HG02885 (cell line): ENCODE results near the gene SPIN4.
"Not testable (repeated sequence)": the region's sequence is repeated elsewhere in the genome, so short reads cannot be mapped to it uniquely, and the experiment has no call there.

Experiments
- ATAC-seq: cut with Tn5 transposase; IDR thresholded peaks from one replicate; pipeline ENCODE4 v1.9.1; 2021; ENCODE audit warnings: mild to moderate bottlenecking; ENCODE audit not compliant: unreplicated experiment, poor library complexity

SPIN4 gene

DNA sequence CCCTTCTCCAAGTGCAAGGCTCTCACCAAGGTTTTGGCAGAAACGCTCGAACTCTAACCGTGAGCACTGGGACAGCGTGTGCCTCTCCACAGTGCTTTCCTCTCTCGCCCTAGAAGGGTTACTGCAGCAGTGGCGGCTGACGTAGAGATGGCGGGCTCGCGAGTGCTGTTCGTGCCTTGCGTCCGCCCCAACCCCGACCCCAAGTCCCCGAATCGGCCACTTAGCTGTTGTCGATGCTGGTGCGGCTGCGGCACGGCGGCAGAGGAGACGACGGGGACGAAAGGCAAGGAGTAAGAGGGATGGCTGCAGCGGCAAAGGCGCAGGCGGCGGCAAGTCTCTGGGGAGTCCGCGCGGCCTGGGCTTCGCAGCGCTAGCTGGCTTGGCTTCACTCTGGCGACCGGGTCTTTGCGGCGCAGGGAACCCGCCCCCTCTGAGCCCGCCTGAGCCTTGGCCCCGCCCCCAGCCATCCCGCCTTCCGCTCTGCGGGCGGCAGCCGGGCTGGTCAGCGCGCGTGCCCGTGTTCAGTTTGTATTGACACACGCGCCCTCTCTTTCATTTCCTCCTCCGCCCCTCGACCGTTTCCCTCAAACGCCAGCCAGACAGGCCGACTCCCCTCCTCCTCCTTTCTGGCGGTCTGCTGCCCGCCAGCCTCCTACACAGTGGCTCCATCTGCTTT, at the start of gene SPIN4:
Gene SPIN4, minus strand, starts transcription at position 392 of the 676 bp plus-strand sequence. CDS start 513 bp downstream, outside the sequence.
- ATAC-seq: peak; percentile 92

DNA sequence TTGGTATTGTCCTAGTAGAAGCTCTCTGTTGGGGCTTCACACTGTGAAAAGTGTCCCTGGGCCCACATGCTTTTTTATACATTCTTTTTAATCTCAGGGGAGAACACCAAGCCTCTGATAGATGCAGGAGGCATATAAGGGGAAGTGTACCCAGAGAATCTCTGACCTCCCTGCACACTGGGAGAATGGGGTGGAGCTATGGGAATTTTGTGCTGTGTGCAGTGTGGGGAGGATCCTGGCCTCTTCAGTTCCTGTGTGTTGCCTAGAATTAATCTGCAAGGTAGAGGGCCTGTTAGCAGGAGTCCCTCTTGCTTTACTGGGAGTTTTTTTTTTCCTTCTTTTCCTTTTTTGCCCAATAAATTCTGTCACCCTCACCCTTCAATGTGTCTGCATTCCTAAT, 49.2 kb upstream of the SPIN4 start:
- no peak for ATAC-seq

DNA sequence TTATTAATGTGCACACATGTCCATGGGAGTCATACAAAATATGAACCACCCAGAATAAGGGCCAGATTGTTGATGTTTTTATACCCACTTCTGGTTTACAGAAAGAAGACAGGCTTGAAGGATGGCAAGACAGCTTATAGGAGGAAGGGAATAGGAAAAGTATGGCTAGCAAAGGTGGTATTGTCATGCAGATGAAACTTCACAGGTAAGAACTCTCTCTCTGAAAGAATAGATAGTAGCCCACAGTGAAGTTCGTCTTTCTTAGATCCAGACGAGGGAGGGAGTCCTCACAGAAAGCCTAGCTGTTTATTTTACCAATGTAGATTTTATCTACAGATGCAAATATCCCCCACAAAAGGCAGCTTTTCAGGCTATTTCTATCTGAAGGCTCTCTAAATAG, 43.7 kb upstream of the SPIN4 start:
- ATAC-seq: no peak

DNA sequence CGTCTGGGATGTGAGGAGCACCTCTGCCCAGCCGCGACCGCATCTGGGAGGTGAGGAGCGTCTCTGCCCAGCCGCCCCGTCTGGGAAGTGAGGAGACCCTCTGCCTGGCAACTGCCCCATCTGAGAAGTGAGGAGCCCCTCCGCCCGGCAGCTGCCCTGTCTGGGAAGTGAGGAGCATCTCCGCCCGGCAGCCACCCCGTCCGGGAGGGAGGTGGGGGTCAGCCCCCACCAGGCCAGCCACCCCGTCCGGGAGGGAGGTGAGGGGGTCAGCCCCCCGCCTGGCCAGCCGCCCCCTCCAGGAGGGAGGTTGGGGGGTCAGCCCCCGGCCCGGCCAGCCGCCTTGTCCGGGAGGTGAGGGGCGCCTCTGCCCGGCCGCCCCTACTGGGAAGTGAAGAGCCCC, 42.0 kb upstream of the SPIN4 start:
- ATAC-seq: not testable (repeated sequence)

DNA sequence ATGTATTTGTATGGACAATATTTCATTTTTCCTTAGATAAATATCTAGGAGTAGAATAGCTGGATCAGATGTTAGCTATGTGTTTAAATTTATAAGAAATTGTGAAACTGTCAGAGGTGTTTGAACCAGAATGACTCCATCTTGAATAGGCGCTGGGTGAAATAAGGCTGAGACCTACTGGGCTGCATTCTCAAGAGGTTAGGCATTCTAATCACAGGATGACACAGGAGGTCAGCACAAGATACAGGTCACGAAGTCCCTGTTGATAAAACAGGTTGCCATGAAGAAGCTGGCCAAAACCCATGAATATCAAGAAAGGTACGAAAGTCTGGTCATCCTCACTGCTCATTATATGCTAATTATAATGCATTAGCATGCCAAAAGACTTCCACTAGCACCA, 36.3 kb upstream of the SPIN4 start:
- ATAC-seq: no peak

DNA sequence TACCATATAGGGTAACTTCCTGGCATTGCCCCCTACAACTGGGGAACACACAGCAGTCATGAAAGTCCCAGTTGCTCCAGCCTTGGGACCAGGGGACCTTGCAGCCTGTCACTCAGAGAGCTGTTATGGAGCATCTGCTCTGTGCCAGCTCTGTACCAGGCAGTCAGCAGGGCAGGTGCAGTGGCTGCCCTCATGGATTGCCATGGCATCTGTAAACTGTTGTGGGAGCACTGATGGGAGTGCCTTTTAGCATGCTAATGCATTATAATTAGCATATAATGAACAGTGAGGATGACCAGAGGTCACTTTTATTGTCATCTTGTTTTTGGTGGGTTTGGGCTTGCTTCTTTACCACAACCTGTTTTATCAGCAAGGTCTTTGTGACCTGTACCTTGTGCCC, 33.1 kb upstream of the SPIN4 start:
- not testable (repeated sequence) for ATAC-seq

DNA sequence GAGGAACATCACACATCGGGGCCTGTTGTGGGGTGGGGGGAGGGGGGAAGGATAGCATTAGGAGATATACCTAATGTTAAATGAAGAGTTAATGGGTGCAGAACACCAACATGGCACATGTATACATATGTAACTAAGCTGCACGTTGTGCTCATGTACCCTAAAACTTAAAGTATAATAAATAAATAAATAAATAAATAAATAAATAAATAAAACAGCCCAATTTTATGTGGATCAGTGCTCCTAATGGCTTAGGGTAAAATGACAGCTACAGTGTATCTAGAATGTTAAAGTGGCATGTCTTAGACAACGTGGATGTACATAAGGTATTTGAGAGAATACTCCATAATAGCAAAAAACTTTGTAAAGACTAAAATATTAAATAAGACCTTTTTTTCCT, 21.9 kb upstream of the SPIN4 start:
- ATAC-seq: not testable (repeated sequence)

DNA sequence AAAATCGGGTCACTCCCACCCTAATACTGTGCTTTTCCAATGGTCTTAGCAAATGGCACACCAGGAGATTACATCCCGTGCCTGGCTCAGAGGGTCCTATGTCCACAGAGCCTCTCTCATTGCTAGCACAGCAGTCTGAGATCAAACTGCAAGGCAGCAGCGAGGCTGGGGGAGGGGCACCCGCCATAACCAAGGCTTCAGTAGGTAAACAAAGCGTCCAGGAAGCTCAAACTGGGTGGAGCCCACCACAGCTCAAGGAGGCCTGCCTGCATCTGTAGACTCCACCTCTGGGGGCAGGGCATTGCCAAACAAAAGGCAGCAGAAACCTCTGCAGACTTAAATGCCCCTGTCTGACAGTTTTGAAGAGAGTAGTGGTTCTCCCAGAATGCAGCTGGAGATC, 16.6 kb upstream of the SPIN4 start:
- ATAC-seq: not testable (repeated sequence)

DNA sequence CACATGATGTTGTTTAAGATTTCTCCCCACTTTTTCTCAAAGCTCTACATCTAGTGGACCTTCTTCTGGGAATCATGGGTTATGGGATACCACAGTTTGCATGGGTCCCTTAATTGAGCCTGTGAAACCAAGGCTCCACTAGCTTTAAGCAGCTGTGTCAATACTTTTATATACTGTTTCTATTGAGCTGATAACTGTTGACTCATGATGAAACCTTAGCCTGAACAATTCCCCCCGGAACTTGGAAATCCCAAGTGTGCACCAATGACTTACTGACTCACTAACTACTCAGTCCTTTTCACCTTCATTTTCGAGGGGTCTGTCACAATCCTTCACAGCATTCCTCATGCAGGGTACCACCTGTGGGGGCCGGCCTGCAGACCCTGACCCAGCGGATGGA, 12.7 kb upstream of the SPIN4 start:
- ATAC-seq: no peak

DNA sequence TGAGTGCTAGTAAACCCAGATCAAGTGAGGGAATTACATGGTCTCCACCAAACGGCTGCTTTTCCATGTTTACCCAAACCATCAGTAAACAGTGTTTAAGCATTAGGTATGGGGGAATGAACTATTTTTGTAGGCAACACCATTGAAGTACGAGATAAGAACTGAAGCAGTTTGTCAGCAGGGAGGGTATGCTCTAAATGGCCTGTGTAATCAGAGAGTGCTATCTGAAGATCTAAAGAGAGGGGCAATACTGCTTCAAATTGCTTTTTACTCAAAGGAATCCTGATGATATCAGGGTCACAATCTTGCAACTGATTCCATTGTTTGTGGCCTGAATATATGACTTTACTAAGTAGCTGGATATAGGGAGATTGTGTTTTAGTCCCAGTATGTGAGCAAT, 10.4 kb upstream of the SPIN4 start:
- ATAC-seq: no peak

DNA sequence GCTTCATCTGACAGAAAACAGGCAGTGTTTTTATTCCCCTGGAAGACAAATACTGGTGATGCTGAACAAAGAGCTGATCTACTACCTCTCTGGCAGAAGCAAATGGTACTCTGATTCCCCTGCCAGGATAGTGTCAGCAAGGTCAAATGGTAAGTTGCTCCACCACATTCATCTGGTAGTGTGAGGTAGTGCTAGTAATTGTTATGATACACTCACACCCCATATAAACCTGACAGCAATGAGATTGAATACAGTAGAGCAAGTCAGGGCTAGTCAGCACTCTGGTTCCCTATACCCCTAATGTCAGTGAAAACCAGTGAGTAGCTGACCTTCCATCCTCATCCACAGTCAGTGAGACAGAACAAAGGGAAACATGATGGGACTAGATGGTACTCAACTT, 3.4 kb upstream of the SPIN4 start:
- no peak for ATAC-seq

DNA sequence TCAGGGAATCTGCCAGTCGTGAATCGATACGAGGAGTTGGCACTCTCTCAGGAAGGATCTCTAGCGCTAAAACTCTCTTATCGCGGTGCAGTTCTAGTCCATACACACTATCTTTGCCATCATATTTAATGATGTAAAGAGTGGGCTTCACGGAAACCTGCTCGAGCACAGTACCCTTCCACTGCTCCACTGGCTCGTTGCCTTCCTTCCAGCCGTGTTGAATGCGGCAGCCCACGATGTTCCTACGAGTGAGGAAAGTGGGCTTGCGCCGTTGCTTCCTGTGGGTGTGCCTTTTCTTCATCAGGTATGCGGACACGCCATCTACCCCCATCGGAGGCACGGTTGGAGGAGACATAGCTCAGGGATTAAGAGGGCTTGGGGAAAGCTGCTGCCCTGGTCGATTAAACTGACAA, 661 bp downstream of the SPIN4 start:
- ATAC-seq: peak; percentile 44

DNA sequence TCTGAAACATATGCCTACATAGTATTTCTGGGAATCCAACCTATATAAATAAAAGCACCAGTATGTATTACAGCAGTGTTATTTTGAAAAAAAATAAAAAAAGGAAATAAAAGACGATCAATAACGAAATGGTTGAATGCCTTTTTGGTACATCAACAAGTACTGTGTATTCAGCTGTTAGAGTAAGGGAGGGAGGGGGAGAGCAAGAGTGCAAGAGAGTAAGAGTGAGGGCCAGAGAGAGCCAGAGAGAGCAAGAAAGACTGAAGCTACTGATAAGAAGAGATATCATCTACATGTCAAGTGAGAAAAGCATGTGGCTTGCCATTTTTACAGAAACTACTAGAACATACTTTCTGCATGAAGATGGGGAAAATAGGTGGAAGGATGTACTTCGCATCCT, 1.8 kb downstream of the SPIN4 start:
- no peak for ATAC-seq

DNA sequence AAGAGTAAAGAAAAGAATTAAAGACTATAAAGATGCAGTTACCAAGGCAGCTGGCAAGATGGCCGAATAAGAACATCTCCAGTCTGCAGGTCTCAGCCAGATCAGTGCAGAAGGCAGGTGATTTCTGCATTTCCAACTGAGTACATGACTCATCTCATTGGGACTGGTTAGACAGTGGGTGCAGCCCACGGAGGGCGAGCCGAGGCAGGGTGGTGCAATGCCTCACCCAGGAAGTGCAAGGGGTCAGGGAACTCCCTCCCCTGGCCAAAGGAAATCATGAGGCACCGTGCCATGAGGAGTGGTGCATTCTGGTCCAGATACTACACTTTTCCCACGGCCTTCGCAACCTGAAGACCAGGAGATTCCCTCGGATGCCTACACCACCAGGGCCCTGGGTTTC, 20.5 kb downstream of the SPIN4 start:
- no peak for ATAC-seq

DNA sequence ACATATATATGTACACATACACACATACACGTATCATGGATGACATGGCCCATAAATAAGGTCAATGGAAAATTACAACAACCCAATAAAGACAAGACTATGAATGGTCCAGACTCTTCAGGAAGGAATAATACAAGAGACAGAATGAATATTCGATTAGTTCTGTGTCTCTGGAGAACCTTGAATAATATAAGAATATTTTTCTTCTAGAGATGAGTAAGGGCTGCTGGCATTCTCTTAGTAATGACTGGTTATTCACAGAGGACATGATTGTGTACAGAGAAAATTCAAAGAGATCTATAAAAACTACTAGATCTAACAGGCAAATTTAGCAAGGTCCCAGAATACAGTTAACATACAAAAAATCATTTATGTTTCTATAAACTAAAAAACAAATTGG, 23.3 kb downstream of the SPIN4 start:
- ATAC-seq: no peak

DNA sequence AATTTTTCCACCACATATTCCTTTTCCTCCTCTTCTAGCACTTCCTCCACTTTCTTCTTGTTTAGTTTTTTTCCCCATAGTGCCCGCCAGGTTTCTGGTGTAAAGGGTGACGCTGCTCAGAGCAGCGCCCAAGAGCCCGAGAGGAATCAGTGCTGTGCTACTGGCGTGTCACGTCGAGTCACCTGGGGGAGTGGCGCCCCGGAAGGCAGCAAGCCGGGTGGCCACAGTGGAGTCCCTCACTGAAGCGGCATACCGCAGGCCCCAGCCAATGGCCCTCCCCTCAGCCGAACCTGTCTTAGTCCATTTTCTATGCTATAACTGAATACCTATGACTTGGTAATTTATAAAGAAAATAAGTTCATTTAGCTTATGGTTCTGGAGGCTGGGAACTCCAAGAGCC, 51.5 kb downstream of the SPIN4 start:
- ATAC-seq: no peak
